ENCODE measurements around the gene DDIT3.

GRCh38 chr12:57515408-57515933, 4.8 kb downstream of the DDIT3 start:
- no peak for TF ChIP-seq POLR2A (IDR thresholded peaks at IDR 0.05)
- no peak for TF ChIP-seq CTCF (IDR thresholded peaks at IDR 0.05 in 8 of 11, conservative IDR thresholded peaks at IDR 0.05 in 3 of 11)
- TF ChIP-seq POLR2AphosphoS5 (IDR thresholded peaks at IDR 0.05), result no peak

Measured in spleen (tissue), 7 donors.